Osteocyte (in vitro differentiated cells): ENCODE data around the gene CSPG4. TPM values are rescaled to one million over a fixed set of nuclear protein-coding genes. Genes with fewer than 3 reads are reported as not detected.

Experiments
- DNase-seq: peaks from one replicate; pipeline ENCODE4 v3.0.0; 2021; ENCODE audit warnings: mixed read lengths; ENCODE audit not compliant: unreplicated experiment; ENCODE audit errors: extremely low spot score
- H3K27ac Mint-ChIP-seq: one replicate; pipeline ENCODE4 v1.8.0; 2021; ENCODE audit warnings: mild to moderate bottlenecking, mixed read lengths; ENCODE audit not compliant: unreplicated experiment
- H3K27me3 Mint-ChIP-seq: one replicate; pipeline ENCODE4 v1.8.0; 2021; ENCODE audit warnings: mixed read lengths; ENCODE audit not compliant: unreplicated experiment
- H3K36me3 Mint-ChIP-seq: one replicate; pipeline ENCODE4 v1.8.0; 2021; ENCODE audit warnings: mixed read lengths; ENCODE audit not compliant: unreplicated experiment
- H3K4me1 Mint-ChIP-seq: one replicate; pipeline ENCODE4 v1.8.0; 2021; ENCODE audit warnings: mixed read lengths; ENCODE audit not compliant: unreplicated experiment
- H3K4me3 Mint-ChIP-seq: one replicate; pipeline ENCODE4 v1.8.0; 2021; ENCODE audit warnings: mild to moderate bottlenecking, moderate library complexity, mixed read lengths; ENCODE audit not compliant: unreplicated experiment
- H3K9me3 Mint-ChIP-seq: one replicate; pipeline ENCODE4 v1.8.0; 2021; ENCODE audit warnings: mixed read lengths; ENCODE audit not compliant: unreplicated experiment
- total RNA-seq: library from RNA; stranded (reverse); gene quantifications from 2 replicates; pipeline ENCODE4 v1.2.1, GENCODE V29; 2021
- TF ChIP-seq, protein P1 (sequence below): fragments of 200-600 bp; sonication (generic); IDR thresholded peaks from 2 replicates; pipeline ENCODE4 v1.5.0; 2021; ENCODE audit warnings: antibody characterized with exemption, mild to moderate bottlenecking, moderate library complexity

CSPG4 gene
- total RNA-seq, 1 donor from 2014 or later: 43.3 TPM

GRCh38 chr15:75656813-75657212 lies 55.8 kb downstream of the CSPG4 start:
- Mint-ChIP-seq H3K4me3 (no peak overlapping the region), H3K36me3 (peaks cover 20% of the 10 kb centered on the region), H3K27ac (no peak overlapping the region), H3K4me1 (peaks cover 54% of the 10 kb centered on the region), H3K27me3 (no peaks in the 10 kb centered on the region), H3K9me3 (no peaks in the 10 kb centered on the region)
- no peak for DNase-seq
- TF ChIP-seq, protein P1, sequence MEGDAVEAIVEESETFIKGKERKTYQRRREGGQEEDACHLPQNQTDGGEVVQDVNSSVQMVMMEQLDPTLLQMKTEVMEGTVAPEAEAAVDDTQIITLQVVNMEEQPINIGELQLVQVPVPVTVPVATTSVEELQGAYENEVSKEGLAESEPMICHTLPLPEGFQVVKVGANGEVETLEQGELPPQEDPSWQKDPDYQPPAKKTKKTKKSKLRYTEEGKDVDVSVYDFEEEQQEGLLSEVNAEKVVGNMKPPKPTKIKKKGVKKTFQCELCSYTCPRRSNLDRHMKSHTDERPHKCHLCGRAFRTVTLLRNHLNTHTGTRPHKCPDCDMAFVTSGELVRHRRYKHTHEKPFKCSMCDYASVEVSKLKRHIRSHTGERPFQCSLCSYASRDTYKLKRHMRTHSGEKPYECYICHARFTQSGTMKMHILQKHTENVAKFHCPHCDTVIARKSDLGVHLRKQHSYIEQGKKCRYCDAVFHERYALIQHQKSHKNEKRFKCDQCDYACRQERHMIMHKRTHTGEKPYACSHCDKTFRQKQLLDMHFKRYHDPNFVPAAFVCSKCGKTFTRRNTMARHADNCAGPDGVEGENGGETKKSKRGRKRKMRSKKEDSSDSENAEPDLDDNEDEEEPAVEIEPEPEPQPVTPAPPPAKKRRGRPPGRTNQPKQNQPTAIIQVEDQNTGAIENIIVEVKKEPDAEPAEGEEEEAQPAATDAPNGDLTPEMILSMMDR: no peak

- no peak for DNase-seq
- Mint-ChIP-seq H3K4me3 (no peak overlapping the region), H3K36me3 (peaks cover 20% of the 10 kb centered on the region)
Measured at GRCh38 chr15:75656331-75656730, 56.3 kb downstream of the CSPG4 start.

DNA sequence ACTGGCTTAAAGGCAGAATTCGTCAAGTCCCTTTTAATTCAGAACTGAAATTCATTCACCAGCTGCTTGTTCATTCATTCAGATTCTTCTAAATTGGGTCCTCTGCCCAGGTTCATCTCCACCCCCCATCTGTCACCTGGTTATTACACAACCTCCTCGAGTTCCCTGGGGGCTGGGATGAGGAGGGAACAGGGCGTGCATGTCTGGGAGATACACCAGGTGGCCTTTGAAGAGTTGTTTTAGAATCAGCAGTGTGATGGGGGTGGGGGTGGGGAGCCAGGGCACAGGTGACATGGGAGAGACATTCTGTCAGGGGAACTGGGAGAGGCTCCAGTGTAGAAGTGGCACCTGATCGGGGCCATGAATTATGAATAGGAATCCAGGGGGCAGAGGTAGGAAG lies 56.7 kb downstream of the CSPG4 start:
- TF ChIP-seq, protein P1: no peak
- Mint-ChIP-seq H3K4me1 (peaks cover 55% of the 10 kb centered on the region), H3K36me3 (peaks cover 20% of the 10 kb centered on the region), H3K9me3 (no peaks in the 10 kb centered on the region), H3K27me3 (no peaks in the 10 kb centered on the region), H3K4me3 (no peak overlapping the region), H3K27ac (no peak overlapping the region)
- no peak for DNase-seq

More at GRCh38 chr15:75656331-75656730, 56.3 kb downstream of the CSPG4 start:
- Mint-ChIP-seq H3K27me3 (no peaks in the 10 kb centered on the region), H3K27ac (no peak overlapping the region), H3K4me1 (peaks cover 54% of the 10 kb centered on the region), H3K9me3 (no peaks in the 10 kb centered on the region)
- TF ChIP-seq, protein P1: no peak

GRCh38 chr15:75654201-75654907 lies 58.3 kb downstream of the CSPG4 start:
- TF ChIP-seq, protein P1: no peak
- no peak for DNase-seq
- Mint-ChIP-seq H3K27ac (no peak overlapping the region), H3K4me1 (peaks cover 59% of the 10 kb centered on the region), H3K36me3 (peaks cover 25% of the 10 kb centered on the region), H3K4me3 (no peak overlapping the region), H3K27me3 (no peaks in the 10 kb centered on the region), H3K9me3 (no peaks in the 10 kb centered on the region)

DNA sequence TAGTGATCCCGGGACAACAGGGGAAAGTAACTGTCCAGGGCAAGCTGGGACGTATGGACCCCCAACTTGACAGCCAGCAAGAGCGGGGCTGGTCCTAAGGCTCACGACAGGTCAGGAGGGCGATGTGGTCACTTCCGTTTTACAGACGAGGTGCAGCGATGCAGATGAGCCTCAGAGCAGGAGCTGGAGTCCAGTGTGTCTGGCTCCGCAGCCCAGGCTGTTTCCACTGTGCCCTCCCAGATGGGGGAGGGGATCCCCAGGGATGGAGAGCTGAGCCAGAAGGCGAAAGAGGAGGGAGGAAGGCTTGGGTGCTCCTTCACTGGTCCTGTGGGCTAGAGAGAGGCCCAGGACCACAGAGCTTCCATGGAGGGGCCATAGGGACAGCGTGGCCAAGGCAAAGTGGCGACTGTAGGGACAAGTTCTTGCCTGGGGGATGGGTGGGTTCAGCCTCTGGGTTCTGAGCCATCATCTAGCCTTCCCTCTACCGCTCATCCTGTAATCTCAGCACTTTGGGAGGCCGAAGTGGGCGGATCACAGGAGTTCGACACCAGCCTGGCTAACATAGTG lies 59.2 kb downstream of the CSPG4 start:
- Mint-ChIP-seq H3K4me3 (no peak overlapping the region), H3K27ac (peak overlapping the region; percentile 43), H3K4me1 (peaks cover 67% of the 10 kb centered on the region), H3K36me3 (peaks cover 30% of the 10 kb centered on the region), H3K9me3 (no peaks in the 10 kb centered on the region), H3K27me3 (no peaks in the 10 kb centered on the region)
- TF ChIP-seq, protein P1: no peak
- no peak for DNase-seq
